Smooth muscle cell (in vitro differentiated cells): ENCODE data around the gene GFOD2. TPM values are rescaled to one million over a fixed set of nuclear protein-coding genes. Genes with fewer than 3 reads are reported as not detected.
A peak's percentile ranks its signal among the peaks of the same experiment; 100 is the strongest.

ENCODE experiments used
- DNase-seq: peaks from one replicate; lab custom pipeline; 2025; ENCODE audit not compliant: unreplicated experiment; lab: John Stamatoyannopoulos, UW
- H2AFZ ChIP-seq: fragments of 200-600 bp; sonication (generic); 2 replicates; pipeline ENCODE4 v1.6.0; 2016; ENCODE audit warnings: antibody characterized with exemption, low read depth, mild to moderate bottlenecking
- H3F3A ChIP-seq: fragments of 200-600 bp; sonication (generic); 2 replicates; pipeline ENCODE4 v1.6.0; 2017; ENCODE audit warnings: antibody characterized with exemption, low read depth
- H3K27ac ChIP-seq: fragments of 200-600 bp; sonication (generic); 2 replicates; pipeline ENCODE4 v1.5.1; 2016; ENCODE audit warnings: low read depth, mild to moderate bottlenecking
- H3K27me3 ChIP-seq: fragments of 200-600 bp; sonication (generic); 2 replicates; pipeline ENCODE4 v1.6.1; 2016; ENCODE audit warnings: low read depth, mild to moderate bottlenecking
- H3K36me3 ChIP-seq: fragments of 200-600 bp; sonication (generic); 2 replicates; pipeline ENCODE4 v1.5.1; 2016; ENCODE audit warnings: low read depth
- H3K4me1 ChIP-seq: fragments of 200-600 bp; sonication (generic); 2 replicates; pipeline ENCODE4 v1.5.1; 2016; ENCODE audit warnings: low read depth
- H3K4me2 ChIP-seq: fragments of 200-600 bp; sonication (generic); 2 replicates; pipeline ENCODE4 v1.6.0; 2016; ENCODE audit warnings: mild to moderate bottlenecking
- H3K4me3 ChIP-seq: fragments of 200-600 bp; sonication (generic); 2 replicates; pipeline ENCODE4 v1.5.1; 2016; ENCODE audit warnings: mild to moderate bottlenecking
- H3K79me2 ChIP-seq: fragments of 200-600 bp; sonication (generic); 2 replicates; pipeline ENCODE4 v1.6.0; 2016; ENCODE audit warnings: low read depth, mild to moderate bottlenecking
- H3K9ac ChIP-seq: fragments of 200-600 bp; sonication (generic); 2 replicates; pipeline ENCODE4 v1.6.0; 2016; ENCODE audit warnings: low read depth
- H3K9me3 ChIP-seq: fragments of 200-600 bp; sonication (generic); replicated peaks from 2 replicates; pipeline ENCODE4 v1.5.1; 2016; ENCODE audit warnings: low read depth
- H4K20me1 ChIP-seq: fragments of 200-600 bp; sonication (generic); 2 replicates; pipeline ENCODE4 v1.6.0; 2016; ENCODE audit warnings: low read depth
- WGBS: methylation state at CpG from one replicate; pipeline ENCODE4 v1.1.7; 2016; ENCODE audit warnings: low lambda C conversion rate; 5-methylcytosine and 5-hydroxymethylcytosine counted together
- polyA plus RNA-seq: library from polyadenylated mRNA; unstranded; fragments of >200 nt; fragmentation: Nextera tagmentation; extraction: Ambion mirVana; gene quantifications from 2 replicates; pipeline ENCODE4 v1.2.1, GENCODE V29; 2016
- total RNA-seq: library from RNA; depleted of rRNA; stranded (reverse); fragments of >200 nt; gene quantifications from 2 replicates; pipeline ENCODE4 v1.2.3, GENCODE V29; 2014
- TF ChIP-seq, protein P1 (sequence below): fragments of 200-600 bp; sonication (generic); IDR thresholded peaks from 2 replicates; pipeline ENCODE4 v1.5.1; 2017; ENCODE audit warnings: borderline replicate concordance, mild to moderate bottlenecking, antibody characterized with exemption; ENCODE audit not compliant: insufficient read depth, poor library complexity, severe bottlenecking

GFOD2 gene
- total and polyA plus RNA-seq, 2 experiments from 2014 or later, result 15.0 to 15.1 TPM

DNA sequence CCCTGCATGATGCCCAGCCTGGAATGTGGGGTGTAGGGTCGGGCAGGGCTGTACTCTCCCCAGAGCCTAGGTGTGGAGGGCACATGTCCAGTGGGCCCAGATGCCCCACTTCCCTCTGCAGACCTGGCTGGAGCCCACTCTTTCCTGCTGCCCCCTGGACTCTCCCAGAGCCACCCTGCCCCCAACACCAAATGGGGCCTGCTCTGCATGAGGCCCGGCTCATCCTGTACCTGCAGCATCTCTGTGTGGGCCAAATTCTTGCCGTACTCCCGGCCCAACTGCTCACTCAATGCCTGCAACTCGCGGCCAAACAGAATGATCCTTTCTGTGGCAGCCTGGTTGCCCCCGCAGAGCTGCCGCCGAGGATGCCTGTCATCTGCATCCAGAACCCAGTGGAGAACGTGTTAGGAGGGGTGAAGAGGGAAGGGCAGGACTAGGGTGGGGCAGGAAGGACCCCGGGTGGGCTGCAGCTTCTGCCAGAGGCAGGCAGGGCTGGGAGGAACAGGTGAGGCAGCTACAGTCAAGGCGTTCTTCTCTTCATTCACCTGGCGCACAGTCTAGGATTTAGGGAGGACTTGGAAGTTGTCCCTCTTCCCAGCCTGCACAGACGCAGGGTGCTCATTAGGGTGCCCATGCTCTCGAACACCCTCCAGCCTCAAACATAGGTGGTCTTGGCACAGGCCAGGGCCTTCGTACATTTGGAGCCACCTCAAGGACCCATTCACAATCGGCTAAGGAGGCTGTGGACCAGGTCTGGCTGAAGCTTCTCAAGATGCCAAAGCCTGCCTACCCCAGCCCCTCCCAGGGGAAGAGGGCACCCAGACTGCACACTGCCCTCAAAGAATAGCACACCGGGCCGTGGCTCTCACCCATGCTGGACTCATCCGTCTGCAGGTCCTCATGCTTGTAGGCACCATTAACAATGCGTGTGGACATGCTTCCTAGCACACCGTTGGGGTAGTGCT is 8.7 kb upstream of the GFOD2 start:
- H3K9ac ChIP-seq, result no peak overlapping the region
- TF ChIP-seq, protein P1, sequence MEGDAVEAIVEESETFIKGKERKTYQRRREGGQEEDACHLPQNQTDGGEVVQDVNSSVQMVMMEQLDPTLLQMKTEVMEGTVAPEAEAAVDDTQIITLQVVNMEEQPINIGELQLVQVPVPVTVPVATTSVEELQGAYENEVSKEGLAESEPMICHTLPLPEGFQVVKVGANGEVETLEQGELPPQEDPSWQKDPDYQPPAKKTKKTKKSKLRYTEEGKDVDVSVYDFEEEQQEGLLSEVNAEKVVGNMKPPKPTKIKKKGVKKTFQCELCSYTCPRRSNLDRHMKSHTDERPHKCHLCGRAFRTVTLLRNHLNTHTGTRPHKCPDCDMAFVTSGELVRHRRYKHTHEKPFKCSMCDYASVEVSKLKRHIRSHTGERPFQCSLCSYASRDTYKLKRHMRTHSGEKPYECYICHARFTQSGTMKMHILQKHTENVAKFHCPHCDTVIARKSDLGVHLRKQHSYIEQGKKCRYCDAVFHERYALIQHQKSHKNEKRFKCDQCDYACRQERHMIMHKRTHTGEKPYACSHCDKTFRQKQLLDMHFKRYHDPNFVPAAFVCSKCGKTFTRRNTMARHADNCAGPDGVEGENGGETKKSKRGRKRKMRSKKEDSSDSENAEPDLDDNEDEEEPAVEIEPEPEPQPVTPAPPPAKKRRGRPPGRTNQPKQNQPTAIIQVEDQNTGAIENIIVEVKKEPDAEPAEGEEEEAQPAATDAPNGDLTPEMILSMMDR, result no peak
- no peak for DNase-seq
- H3K36me3 ChIP-seq, result no peaks in the 10 kb centered on the region
- no peak overlapping the region for H3K27ac ChIP-seq
- H3K4me3 ChIP-seq, result no peak overlapping the region
- H2AFZ ChIP-seq, result no peak overlapping the region
- WGBS, result 95% methylated on average over 22 of the region's 22 CpGs
- H3K9me3 ChIP-seq, result no peaks in the 10 kb centered on the region
- H3K27me3 ChIP-seq, result no peaks in the 10 kb centered on the region
- H4K20me1 ChIP-seq, result no peaks in the 10 kb centered on the region
- H3K4me2 ChIP-seq, result no peak overlapping the region
- H3F3A ChIP-seq, result no peaks in the 10 kb centered on the region
- H3K79me2 ChIP-seq, result no peaks in the 10 kb centered on the region
- H3K4me1 ChIP-seq, result no peaks in the 10 kb centered on the region

DNA sequence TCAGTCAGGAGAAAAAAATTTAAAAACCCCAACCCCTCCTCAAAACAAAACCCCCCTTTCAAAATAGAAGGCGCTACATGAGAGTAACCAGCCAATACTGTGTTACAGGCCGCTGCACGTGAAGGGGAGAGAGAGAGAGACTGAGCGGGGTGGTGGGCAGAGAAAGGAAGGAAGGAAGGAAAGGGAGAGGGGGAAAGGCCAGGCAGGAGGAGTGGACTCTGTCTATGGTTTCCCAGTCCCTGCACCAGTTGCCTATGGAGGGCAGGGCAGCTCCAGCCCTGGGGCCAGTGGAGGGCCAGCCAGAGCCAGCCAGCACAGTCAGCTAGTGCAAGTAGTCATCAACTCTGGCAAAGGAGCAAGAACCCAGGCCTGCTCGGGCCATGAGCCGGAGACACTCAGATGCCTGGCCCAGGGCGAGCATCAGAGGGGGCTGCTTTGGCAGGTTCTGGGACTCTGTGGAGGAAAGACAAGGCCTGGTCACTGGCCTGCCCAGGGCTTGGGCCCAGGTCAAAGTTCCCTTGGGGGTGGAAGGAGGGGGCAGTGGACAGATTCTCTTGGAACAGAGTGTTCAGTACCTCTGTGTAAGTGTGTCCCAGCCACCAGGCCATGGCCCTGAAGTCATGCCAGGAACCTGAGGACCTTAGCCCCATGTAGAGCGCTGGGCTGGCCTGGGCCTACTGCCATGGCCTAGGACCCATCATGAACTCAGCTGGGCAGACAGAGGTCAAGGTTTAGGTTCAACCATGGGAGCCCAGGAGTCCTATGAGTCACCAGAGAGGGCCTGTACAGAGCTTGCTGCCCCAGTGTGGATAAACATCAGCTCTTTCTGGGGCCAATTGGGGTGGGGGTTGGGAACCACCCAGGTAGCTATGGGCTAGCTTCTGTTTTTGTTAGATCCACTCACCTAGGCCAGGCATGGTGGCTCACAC is 7.3 kb upstream of the GFOD2 start:
- H3K27me3 ChIP-seq, result no peaks in the 10 kb centered on the region
- no peaks in the 10 kb centered on the region for H3K9me3 ChIP-seq
- no peaks in the 10 kb centered on the region for H3K79me2 ChIP-seq
- H4K20me1 ChIP-seq, result no peaks in the 10 kb centered on the region
- no peak overlapping the region for H3K4me3 ChIP-seq
- H3K36me3 ChIP-seq, result no peaks in the 10 kb centered on the region
- DNase-seq, result no peak
- no peak overlapping the region for H2AFZ ChIP-seq
- 89% methylated on average over 8 of the region's 8 CpGs for WGBS
- H3K4me1 ChIP-seq, result no peaks in the 10 kb centered on the region
- TF ChIP-seq, protein P1, result no peak
- H3F3A ChIP-seq, result no peaks in the 10 kb centered on the region
- H3K4me2 ChIP-seq, result no peak overlapping the region
- H3K27ac ChIP-seq, result no peak overlapping the region
- H3K9ac ChIP-seq, result no peak overlapping the region

DNA sequence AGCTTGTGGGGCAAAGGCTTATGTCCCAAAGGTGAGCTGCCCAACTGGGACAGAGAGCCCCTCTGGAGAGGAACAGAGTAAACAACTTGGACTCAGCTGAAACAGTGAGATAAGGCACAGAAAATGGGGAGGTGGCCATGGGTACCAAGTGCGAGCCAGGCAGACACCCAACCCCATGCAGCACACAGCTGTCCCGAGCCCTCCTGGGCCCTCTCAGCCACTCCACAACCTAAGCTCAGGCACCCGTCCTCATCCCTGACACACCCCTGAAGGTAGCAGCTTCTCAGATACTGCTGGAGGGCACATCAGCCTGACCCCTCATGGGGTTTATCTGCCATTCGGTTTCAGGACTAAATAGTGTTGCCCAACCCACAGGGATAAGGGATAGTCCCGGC is 4.8 kb upstream of the GFOD2 start:
- TF ChIP-seq, protein P1, result no peak
- Histone ChIP-seq H3K4me3 (no peak overlapping the region), H3K27me3 (no peaks in the 10 kb centered on the region), H3K79me2 (peaks cover 1% of the 10 kb centered on the region), H3K27ac (peak overlapping the region; percentile 70), H2AFZ (no peak overlapping the region), H3K9ac (no peak overlapping the region), H3K36me3 (no peaks in the 10 kb centered on the region), H3K4me1 (peaks cover 6% of the 10 kb centered on the region), H3K9me3 (no peaks in the 10 kb centered on the region), H3K4me2 (no peak overlapping the region), H3F3A (no peaks in the 10 kb centered on the region), H4K20me1 (no peaks in the 10 kb centered on the region)
- DNase-seq, result no peak
- WGBS, result 96% methylated on average over 5 of the region's 5 CpGs
